Measurements from ENCODE around the gene SPATA22. TPM values are rescaled to one million over a fixed set of nuclear protein-coding genes. Genes with fewer than 3 reads are reported as not detected.
A peak's percentile ranks its signal among the peaks of the same experiment; 100 is the strongest.
"Not testable (repeated sequence)": the region's sequence is repeated elsewhere in the genome, so short reads cannot be mapped to it uniquely, and the experiment has no call there.

The SPATA22 gene
- total and polyA plus RNA-seq, 12 donors = 0.09 to 3.1 (median 0.37) TPM; not detected in 2

DNA sequence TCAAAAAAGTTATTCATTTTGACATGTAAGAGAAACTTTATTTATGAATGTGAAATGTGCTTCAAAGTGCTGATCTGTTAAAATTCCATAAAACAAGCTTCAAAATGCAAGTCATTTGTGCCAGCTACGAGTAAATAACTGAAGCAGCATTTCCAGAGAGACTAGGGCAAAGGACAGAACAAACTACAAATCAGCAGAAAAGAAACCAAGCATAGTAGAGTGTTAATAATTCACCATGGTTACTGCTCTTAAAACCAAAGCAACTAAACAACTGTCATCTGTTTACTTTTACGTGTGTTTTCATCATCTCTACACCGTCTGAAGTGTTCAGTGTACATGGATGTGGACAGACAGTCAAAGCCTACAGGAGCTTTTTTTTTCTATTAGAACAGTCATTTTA is 2.6 kb upstream of the SPATA22 start:
- no peaks in the 10 kb centered on the region for H3K9me3 ChIP-seq
- WGBS, 2 donors = 35 to 50% methylated on average over 3 of the region's 3 CpGs
- TF ChIP-seq, protein P1, sequence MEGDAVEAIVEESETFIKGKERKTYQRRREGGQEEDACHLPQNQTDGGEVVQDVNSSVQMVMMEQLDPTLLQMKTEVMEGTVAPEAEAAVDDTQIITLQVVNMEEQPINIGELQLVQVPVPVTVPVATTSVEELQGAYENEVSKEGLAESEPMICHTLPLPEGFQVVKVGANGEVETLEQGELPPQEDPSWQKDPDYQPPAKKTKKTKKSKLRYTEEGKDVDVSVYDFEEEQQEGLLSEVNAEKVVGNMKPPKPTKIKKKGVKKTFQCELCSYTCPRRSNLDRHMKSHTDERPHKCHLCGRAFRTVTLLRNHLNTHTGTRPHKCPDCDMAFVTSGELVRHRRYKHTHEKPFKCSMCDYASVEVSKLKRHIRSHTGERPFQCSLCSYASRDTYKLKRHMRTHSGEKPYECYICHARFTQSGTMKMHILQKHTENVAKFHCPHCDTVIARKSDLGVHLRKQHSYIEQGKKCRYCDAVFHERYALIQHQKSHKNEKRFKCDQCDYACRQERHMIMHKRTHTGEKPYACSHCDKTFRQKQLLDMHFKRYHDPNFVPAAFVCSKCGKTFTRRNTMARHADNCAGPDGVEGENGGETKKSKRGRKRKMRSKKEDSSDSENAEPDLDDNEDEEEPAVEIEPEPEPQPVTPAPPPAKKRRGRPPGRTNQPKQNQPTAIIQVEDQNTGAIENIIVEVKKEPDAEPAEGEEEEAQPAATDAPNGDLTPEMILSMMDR (IDR thresholded peaks at IDR 0.05) = no peak
- H3K27me3 ChIP-seq = no peaks in the 10 kb centered on the region
- peaks cover 0 to 13% (median 0%) of the 10 kb centered on the region in 9 donors for H3K4me1 ChIP-seq
- H3K4me3 ChIP-seq = no peak overlapping the region
- no peak for DNase-seq
- H3K27ac ChIP-seq = no peak overlapping the region
- ATAC-seq = peak in 1 of 8 donors; percentile 27
- no peaks in the 10 kb centered on the region for H3K36me3 ChIP-seq
- intact Hi-C loops (cut with DNase I) = no loop called here

DNA sequence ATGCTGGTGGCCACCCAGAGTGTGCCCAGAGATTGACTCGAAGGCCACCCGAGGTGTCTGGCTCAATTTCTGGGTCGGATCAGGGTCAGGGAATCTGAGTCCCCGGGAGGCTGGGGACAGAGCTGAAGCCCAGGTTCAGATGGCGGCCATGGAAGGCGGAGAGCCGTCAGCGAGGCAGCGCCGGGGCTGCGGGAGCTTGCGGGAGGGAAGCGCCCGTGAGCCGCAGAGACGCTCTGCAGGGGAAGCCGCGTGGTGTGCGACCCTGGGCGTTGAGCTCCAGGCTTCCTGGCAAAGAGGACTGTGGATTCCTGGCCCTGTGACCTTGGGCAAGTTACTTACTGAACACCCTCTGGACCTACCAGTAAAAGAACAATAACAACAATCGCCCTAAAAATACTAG is 518 bp upstream of the SPATA22 start:
- Histone ChIP-seq H3K4me1 (peaks cover 0 to 13% (median 0%) of the 10 kb centered on the region in 9 donors), H3K27ac (no peak overlapping the region), H3K9me3 (no peaks in the 10 kb centered on the region), H3K27me3 (no peaks in the 10 kb centered on the region), H3K36me3 (no peaks in the 10 kb centered on the region), H3K4me3 (no peak overlapping the region)
- intact Hi-C loops (cut with DNase I) = no loop called here
- no peak for DNase-seq
- ATAC-seq = no peak
- TF ChIP-seq, protein P1 (IDR thresholded peaks at IDR 0.05) = no peak
- WGBS, 2 donors = 91 to 92% methylated on average over 21 of the region's 21 CpGs

DNA sequence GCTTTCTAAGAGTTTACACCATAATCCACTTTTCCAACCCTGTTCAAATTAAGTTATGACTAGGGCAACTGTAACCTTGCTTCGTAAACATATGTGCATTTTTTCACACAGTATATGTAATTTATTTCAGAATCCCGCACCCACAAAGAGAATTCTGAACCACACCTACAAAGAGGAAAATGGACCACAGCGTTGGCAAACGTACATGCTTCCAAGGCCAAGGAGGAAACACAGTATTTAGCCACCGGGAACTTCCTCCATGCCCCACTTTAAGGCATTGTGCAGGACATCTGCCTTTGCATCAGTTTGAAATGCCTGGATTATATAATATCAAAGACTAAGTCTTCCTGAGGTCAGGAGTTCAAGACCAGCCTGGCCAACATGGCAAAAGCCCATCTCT is 2.1 kb downstream of the SPATA22 start:
- Histone ChIP-seq H3K4me1 (peaks cover 0 to 3% (median 0%) of the 10 kb centered on the region in 9 donors), H3K9me3 (no peaks in the 10 kb centered on the region), H3K27me3 (no peaks in the 10 kb centered on the region), H3K4me3 (no peak overlapping the region), H3K36me3 (no peaks in the 10 kb centered on the region), H3K27ac (no peak overlapping the region)
- TF ChIP-seq, protein P1 (IDR thresholded peaks at IDR 0.05) = no peak
- ATAC-seq = no peak
- WGBS, 2 donors = 59 to 80% methylated on average over 5 of the region's 5 CpGs
- no peak for DNase-seq
- intact Hi-C loops (cut with DNase I) = no loop called here

DNA sequence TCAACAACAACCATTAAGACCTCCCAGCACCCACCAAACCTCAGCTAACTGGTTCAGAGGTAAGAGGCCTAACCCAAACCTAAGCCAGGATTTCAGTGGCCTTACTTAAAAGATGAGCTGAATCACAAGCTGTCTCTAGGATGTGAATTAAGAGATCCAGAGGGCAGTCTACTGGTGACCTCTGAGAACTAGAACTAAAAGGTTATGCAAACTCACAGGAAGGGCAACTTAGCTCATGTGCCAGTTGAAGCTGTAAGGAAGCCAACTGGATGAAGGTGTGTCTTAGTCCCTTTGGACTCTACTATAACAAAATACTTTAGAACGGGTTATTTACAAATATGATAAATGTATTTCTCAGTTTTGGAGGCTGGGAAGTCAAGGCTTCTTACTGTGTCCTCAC is 5.3 kb downstream of the SPATA22 start:
- DNase-seq; H3K27ac ChIP-seq; ATAC-seq; H3K4me3 ChIP-seq; intact Hi-C loops (cut with DNase I); H3K36me3 ChIP-seq; H3K27me3 ChIP-seq; H3K4me1 ChIP-seq; H3K9me3 ChIP-seq: not testable (repeated sequence)
- WGBS, 2 donors = 83 to 90% methylated on average over 1 of the region's 1 CpG

DNA sequence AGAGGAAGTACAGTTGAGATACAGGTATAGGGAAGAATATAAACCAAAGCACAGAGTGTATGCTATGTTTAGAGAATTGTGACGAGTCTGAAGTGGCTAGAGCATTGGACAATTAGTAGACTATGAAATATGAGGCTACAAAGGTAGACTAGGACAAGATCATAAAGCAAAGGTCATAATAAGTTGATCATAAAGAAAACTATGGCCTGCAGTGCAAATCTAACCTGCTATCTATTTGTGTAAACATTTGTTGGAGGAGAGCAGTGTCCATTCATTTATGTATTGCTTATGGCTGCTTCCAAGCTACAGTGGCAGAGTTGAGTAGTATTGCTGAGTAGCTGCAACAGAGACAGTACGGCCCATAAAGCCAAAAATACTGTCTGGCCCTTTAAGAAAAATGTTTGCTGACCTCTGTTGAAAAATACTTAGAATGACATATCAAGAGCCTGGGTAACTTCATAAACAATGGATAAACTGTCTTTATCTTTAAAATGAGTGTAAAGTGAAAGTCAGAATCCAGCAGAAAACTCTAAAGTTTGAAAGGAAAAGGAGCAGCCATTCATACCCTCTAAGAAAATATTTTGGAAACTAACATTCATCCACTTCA is 23.5 kb downstream of the SPATA22 start:
- Histone ChIP-seq H3K4me1 (no peaks in the 10 kb centered on the region), H3K4me3 (no peak overlapping the region), H3K9me3 (peaks cover 0 to 6% (median 0%) of the 10 kb centered on the region in 11 donors), H3K27ac (no peak overlapping the region), H3K36me3 (no peaks in the 10 kb centered on the region), H3K27me3 (peaks cover 0 to 2% (median 0%) of the 10 kb centered on the region in 7 donors)
- no peak for DNase-seq
- TF ChIP-seq, protein P1 (IDR thresholded peaks at IDR 0.05) = no peak
- intact Hi-C loops (cut with DNase I) = no loop called here
- 52 to 56% methylated on average over 2 of the region's 2 CpGs for WGBS, 2 donors
- no peak for ATAC-seq
